ENCODE measurements around the gene PIK3IP1.
"Not testable (repeated sequence)": the region's sequence is repeated elsewhere in the genome, so short reads cannot be mapped to it uniquely, and the experiment has no call there.

The PIK3IP1 gene

GRCh38 chr22:31248138-31248745 lies 44.0 kb downstream of the PIK3IP1 start:
- no peak for FAIRE-seq

DNA sequence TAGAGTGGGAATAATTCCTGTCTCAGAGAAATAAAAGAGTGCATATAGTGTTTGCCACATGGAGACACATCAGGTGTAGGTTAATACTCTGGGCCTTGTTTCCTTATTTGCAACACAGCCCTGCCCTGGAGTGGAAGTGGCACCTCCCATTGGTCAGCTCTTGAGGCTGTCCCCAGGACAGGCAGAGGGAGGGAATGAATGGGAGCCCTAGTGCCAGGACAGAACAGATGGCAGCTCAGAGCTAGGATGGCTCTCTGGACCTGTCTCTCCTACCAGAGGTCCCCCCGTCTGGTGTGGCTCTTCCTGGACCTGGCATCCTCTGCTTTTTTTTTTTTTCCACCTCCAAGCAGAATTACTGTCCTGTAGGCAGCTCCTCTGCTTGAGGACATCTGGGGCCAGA lies 44.6 kb downstream of the PIK3IP1 start:
- FAIRE-seq: no peak

- FAIRE-seq: no peak
Measured at GRCh38 chr22:31246687-31247086, 45.6 kb downstream of the PIK3IP1 start.

GRCh38 chr22:31245998-31246397 lies 46.3 kb downstream of the PIK3IP1 start:
- not testable (repeated sequence) for FAIRE-seq

GRCh38 chr22:31244943-31245451 lies 47.3 kb downstream of the PIK3IP1 start:
- FAIRE-seq: no peak

DNA sequence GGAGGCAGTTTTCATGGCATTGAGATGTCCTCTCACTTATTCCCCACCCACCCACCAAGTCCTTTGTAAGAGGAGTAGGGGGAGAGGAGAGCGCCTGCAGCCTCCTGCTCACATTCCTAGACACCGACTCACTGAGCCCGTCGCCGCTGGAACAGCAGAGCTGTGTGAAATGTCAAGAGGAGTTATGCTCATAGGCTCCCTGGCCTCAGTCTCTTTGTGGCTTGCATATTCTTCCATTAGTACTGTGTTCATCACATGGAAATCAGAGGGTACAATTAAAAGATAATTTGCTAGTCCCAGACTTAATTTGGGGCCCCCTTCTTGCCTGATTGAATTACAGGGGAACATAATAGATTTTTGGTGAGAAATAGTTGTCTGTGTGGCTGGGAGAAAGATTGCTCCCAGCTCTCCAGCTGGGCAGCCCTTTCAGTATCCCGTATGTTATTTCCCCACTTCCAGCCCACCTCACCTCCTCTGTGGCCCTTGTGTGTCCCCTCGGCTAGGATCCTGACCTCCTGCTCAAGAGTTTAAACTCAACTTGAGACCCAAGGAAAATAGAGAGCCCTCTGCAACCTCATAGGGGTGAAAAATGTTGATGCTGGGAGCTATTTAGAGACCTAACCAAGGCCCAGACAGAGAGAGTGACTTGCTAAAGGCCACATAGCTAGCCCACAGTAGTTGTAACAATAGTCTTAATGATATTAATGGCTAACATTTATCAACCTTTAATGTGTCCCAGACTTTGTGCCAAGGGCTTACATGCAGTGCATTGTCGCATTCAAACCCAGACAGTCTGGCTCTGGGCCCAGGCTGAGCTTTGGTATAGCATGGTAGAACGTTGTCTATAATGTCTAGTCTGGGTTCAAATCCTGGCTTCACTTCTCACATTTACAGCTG lies 48.0 kb downstream of the PIK3IP1 start:
- no peak for FAIRE-seq

DNA sequence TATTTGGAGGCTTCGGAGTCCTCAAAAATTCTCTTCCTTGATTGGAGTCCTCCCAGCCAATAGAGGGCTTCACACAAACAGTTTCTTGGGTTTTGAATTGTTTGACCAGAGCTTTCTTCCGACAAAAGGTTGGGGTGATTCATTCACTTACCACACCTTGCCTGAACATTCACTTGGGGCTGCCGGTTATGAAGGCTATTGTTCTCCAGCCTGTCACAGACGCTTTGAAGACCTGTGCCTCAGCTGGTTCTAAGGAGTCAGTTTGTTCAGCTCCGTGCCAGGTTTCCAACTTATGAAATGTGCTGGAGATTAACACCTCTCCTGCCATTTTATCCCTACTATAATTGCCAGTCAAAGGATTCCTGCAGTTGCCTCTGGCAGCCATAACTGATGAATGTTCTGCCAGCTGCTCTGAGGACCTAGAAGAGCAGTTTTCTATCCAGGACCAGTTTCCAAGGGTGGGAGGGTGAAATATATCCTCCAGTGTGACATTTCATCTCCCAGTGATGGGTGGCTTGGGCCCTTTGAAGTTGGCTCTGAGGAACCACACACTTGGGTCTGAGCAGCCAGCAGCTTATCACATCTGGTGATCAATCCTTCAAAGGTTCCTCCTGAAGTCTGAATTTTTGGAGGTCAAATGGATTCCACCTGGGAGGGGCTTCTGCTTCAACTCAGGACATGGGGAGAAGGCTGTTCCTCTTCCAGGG lies 48.8 kb downstream of the PIK3IP1 start:
- FAIRE-seq: no peak

- no peak for FAIRE-seq
Measured at GRCh38 chr22:31241936-31242335, 50.4 kb downstream of the PIK3IP1 start.

DNA sequence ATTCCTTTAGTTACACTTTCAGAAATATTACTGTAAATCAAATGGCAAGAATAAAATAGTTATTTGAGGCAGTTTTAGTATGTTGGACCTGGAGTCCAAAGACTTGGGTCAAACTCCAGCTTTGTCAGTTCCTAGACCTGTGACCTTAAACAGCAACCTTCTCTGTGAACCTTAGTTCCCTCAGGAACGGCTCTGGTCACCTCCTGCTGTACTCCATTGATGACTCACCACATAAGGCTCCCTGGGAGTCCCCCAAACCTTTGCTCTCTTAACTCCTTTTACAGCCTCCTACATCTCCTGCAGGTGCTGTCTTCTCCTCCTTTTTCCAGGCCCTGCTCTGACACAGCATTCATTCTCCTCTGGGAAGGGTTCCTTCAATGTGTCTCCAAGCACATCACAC lies 51.1 kb downstream of the PIK3IP1 start:
- FAIRE-seq: no peak

GRCh38 chr22:31239771-31240370 lies 52.4 kb downstream of the PIK3IP1 start:
- no peak for FAIRE-seq

DNA sequence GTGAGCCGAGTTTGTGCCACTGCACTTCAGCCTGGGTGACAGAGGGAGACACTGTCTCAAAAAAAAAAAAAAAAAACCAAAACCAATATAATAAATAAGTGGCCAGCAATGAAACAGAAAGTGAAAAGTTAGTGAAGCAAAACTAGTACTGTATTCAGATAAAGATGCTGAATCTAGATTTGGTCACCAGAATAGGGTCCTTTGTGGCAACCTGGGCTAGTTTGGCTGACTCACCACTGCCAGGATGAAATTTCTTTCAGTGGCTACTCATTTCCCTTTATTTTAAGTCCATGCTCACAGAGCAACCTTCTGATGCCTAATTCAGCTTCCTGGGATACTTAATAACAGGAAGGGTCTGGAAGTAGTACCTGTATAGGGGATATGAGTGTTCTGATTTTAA lies 54.2 kb downstream of the PIK3IP1 start:
- FAIRE-seq: no peak

- FAIRE-seq: not testable (repeated sequence)
Measured at GRCh38 chr22:31236044-31236443, 56.2 kb downstream of the PIK3IP1 start.

- no peak for FAIRE-seq
Measured at GRCh38 chr22:31235081-31235480, 57.2 kb downstream of the PIK3IP1 start.

GRCh38 chr22:31233001-31233400 lies 59.3 kb downstream of the PIK3IP1 start:
- FAIRE-seq: no peak

All from colon (tissue), 2 donors.